WERI-Rb-1 (cell line): ENCODE results near the gene TMPRSS2.

Experiments used
- DNase-seq: peaks from one replicate; pipeline ENCODE4 v3.0.0-alpha.2; 2020
- H3K27ac ChIP-seq: fragments of 250-450 bp; sonication (Bioruptor Pico); 2 replicates; pipeline ENCODE4 v1.5.1; 2020; ENCODE audit warnings: mild to moderate bottlenecking, moderate library complexity
- H3K27me3 ChIP-seq: fragments of 250-450 bp; sonication (Bioruptor Pico); 2 replicates; pipeline ENCODE4 v1.5.1; 2021; ENCODE audit warnings: mild to moderate bottlenecking, low read depth, moderate library complexity; ENCODE audit not compliant: insufficient read depth, severe bottlenecking
- H3K36me3 ChIP-seq: fragments of 250-450 bp; sonication (Bioruptor Pico); 2 replicates; pipeline ENCODE4 v1.5.1; 2020; ENCODE audit warnings: mild to moderate bottlenecking, moderate library complexity
- H3K4me3 ChIP-seq: 2 replicates; pipeline ENCODE4 v1.5.1; 2011; ENCODE audit warnings: low read depth, mild to moderate bottlenecking, control low read depth, low read length
- H3K9me3 ChIP-seq: fragments of 250-450 bp; sonication (Bioruptor Pico); 2 replicates; pipeline ENCODE4 v1.5.1; 2021; ENCODE audit warnings: mild to moderate bottlenecking, moderate library complexity; ENCODE audit not compliant: severe bottlenecking
- TF ChIP-seq, protein P1 (sequence below): IDR thresholded peaks from 2 replicates; pipeline ENCODE4 v1.5.1; 2011; ENCODE audit warnings: low read depth, mild to moderate bottlenecking, control low read depth, inconsistent platforms, low read length

TMPRSS2 gene

DNA sequence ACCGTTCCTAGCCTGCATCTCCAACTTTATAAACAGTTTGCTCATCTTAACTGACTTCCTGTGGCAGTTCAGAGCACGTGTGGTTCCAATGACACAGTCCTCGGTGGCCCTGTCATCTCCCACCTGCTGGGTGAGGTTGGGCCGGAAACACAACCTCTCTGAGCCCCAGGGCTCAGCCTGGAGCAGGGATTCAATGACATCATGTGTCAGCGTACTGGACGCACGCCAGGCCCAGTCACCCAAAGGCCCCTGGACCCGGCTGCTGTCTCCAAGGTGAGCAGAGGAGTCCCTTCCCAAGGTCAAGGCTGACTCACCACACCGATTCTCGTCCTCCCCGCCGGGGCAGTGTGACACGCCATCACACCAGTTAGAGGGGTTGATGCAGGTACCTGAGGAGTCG, 19.9 kb downstream of the TMPRSS2 start:
- no peak for DNase-seq
- Histone ChIP-seq H3K36me3 (no peaks in the 10 kb centered on the region), H3K27ac (no peak overlapping the region), H3K4me3 (no peak overlapping the region), H3K27me3 (no peaks in the 10 kb centered on the region), H3K9me3 (no peaks in the 10 kb centered on the region)
- TF ChIP-seq, protein P1, sequence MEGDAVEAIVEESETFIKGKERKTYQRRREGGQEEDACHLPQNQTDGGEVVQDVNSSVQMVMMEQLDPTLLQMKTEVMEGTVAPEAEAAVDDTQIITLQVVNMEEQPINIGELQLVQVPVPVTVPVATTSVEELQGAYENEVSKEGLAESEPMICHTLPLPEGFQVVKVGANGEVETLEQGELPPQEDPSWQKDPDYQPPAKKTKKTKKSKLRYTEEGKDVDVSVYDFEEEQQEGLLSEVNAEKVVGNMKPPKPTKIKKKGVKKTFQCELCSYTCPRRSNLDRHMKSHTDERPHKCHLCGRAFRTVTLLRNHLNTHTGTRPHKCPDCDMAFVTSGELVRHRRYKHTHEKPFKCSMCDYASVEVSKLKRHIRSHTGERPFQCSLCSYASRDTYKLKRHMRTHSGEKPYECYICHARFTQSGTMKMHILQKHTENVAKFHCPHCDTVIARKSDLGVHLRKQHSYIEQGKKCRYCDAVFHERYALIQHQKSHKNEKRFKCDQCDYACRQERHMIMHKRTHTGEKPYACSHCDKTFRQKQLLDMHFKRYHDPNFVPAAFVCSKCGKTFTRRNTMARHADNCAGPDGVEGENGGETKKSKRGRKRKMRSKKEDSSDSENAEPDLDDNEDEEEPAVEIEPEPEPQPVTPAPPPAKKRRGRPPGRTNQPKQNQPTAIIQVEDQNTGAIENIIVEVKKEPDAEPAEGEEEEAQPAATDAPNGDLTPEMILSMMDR: no peak

DNA sequence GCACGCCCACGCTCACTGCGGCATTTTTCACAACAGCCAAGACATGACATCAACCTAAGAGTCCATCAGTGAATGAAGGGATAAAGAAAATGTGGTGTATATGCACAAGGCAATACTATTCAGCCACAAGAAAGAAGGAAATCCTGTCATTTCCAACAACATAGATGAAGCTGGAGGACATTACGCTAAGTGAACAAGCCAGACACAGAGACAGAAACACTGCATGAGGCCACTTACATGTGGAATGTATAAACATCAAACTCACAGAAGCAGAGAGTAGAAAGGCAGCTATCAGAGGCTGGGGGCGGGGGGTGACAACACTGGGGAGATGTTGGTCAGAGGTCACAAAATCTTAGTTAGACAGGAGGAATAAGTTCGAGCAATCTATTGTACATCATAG, 20.9 kb downstream of the TMPRSS2 start:
- Histone ChIP-seq H3K27me3 (no peaks in the 10 kb centered on the region), H3K27ac (no peak overlapping the region), H3K4me3 (no peak overlapping the region), H3K9me3 (no peaks in the 10 kb centered on the region), H3K36me3 (no peaks in the 10 kb centered on the region)
- DNase-seq: no peak
- TF ChIP-seq, protein P1: no peak

DNA sequence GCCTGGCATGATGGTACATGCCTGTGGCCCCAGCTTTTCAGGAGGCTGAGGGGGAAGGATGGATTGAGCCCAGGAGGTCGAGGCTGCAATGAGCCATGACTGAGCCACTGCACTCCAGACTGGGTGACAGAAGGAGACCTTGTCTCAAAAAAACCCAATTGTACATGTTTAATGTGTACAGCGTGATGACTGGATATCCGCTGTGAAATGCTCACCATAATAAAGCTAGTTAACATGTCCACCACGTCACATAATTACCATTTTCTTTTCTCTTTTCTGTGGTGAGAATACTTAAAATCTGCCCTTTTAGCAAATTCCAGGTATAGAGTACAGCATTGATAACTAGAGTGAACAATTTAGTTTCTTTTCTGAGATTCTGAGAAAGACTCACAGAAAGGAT, 24.0 kb downstream of the TMPRSS2 start:
- Histone ChIP-seq H3K36me3 (no peaks in the 10 kb centered on the region), H3K27me3 (no peaks in the 10 kb centered on the region), H3K27ac (no peak overlapping the region), H3K4me3 (no peak overlapping the region), H3K9me3 (no peaks in the 10 kb centered on the region)
- DNase-seq: no peak
- TF ChIP-seq, protein P1: no peak

DNA sequence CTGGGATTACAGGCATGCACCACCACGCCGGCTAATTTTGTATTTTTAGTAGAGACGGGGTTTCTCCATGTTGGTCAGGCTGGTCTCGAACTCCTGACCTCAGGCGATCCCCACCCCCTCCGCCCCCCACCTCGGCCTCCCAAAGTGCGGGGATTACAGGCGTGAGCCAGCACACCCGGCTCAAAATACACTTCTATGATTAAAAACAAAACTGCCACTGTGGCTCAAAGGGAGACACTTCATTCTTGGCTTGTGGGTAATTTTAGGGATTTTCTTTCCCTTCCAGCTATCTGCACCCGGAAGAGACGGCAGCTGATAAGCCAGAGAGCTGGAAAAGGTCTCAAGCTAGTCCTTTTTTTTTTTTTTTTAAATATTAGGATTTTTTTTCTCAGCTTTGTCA, 24.5 kb downstream of the TMPRSS2 start:
- Histone ChIP-seq H3K27me3 (no peaks in the 10 kb centered on the region), H3K36me3 (no peaks in the 10 kb centered on the region), H3K9me3 (no peaks in the 10 kb centered on the region), H3K4me3 (no peak overlapping the region), H3K27ac (no peak overlapping the region)
- TF ChIP-seq, protein P1: no peak
- no peak for DNase-seq

DNA sequence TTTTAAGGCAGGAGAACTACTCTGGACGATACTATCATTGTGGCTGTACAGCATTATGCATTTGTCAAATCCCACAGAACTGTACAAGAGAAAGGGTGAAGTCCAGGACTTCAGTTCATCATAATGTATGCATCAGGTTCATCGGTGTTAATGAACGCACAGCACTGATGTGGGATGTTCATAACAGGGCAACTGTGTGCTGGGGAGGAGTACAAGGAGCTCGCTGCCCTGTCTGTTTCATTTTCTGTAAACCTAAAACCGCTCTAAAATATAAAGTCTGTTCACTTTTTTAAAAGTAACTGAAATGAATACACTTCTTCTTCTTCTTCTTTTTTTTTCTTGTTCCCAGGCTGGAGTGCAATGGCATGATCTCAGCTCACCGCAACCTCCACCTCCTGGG, 25.0 kb downstream of the TMPRSS2 start:
- Histone ChIP-seq H3K27me3 (no peaks in the 10 kb centered on the region), H3K9me3 (no peaks in the 10 kb centered on the region), H3K27ac (no peak overlapping the region), H3K4me3 (no peak overlapping the region), H3K36me3 (no peaks in the 10 kb centered on the region)
- TF ChIP-seq, protein P1: no peak
- no peak for DNase-seq

DNA sequence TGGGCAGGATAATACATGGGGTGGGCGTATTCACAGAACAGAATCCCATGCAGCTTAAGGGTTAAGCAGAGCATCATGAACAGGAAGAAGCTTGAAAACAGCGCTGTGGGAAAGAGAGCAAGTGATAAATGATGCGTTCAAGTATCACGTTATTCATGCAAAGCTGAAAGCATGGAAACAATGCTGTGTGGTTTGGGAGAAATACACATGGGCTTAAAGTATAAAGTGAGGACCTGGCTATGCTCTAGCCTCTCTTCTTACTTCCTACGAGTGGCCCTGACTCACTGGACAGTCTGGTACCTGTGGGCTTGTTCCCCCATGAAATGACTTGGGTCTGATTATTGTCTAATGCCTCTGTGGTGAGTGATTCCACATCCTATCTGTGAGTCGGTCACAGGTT, 25.7 kb downstream of the TMPRSS2 start:
- no peaks in the 10 kb centered on the region for H3K27me3 ChIP-seq
- DNase-seq: no peak
- TF ChIP-seq, protein P1: no peak
- no peak overlapping the region for H3K27ac ChIP-seq
- no peak overlapping the region for H3K4me3 ChIP-seq
- no peaks in the 10 kb centered on the region for H3K9me3 ChIP-seq
- no peaks in the 10 kb centered on the region for H3K36me3 ChIP-seq
